Testis (tissue), 3 donors: ENCODE data around the gene TMEM182. TPM values are rescaled to one million over a fixed set of nuclear protein-coding genes. Genes with fewer than 3 reads are reported as not detected.

Experiments
- DNase-seq: peaks from one replicate; pipeline ENCODE4 v3.0.0-alpha.2; 2019
- H3K27ac ChIP-seq, 2 donors: fragments of 200-600 bp; sonication (generic); one replicate each; pipeline ENCODE4 v1.5.1; 2019
- H3K27me3 ChIP-seq: fragments of 200-600 bp; sonication (generic); one replicate; pipeline ENCODE4 v1.5.1; 2019
- H3K36me3 ChIP-seq: fragments of 200-600 bp; sonication (generic); one replicate; pipeline ENCODE4 v1.5.1; 2017; ENCODE audit warnings: low read depth; ENCODE audit errors: missing control alignments
- H3K4me1 ChIP-seq: fragments of 200-600 bp; sonication (generic); one replicate; pipeline ENCODE4 v1.5.1; 2019
- H3K4me3 ChIP-seq, 2 donors: fragments of 200-600 bp; sonication (generic); one replicate each; pipeline ENCODE4 v1.5.1; 2017 to 2019
- H3K9me3 ChIP-seq: fragments of 200-600 bp; sonication (generic); one replicate; pipeline ENCODE4 v1.5.1; 2017
- POLR2A ChIP-seq: fragments of 450-650 bp; IDR thresholded peaks from one replicate; pipeline ENCODE4 v1.6.1; 2017; ENCODE audit warnings: antibody characterized with exemption, mild to moderate bottlenecking, moderate library complexity
- WGBS, 2 donors: methylation state at CpG; one replicate each; pipeline ENCODE4 v1.1.5; 2018; 5-methylcytosine and 5-hydroxymethylcytosine counted together
- intact Hi-C: fragments of 100-400 bp; cut with DNase I; formaldehyde crosslinking; loops from one replicate; pipeline ENCODE4 v1.15.1; 2023; ENCODE audit warnings: low total_unique reads
- polyA plus RNA-seq: library from polyadenylated mRNA; stranded (reverse); fragments of 350-450 nt; fragmentation: Illumina TruSeq; extraction: RNeasy Lipid Tissue Mini Kit (QIAGEN cat#74804); gene quantifications from one replicate; pipeline ENCODE4 v1.2.3, GENCODE V29; 2014; ENCODE audit warnings: low read depth, low replicate concordance; ENCODE audit not compliant: insufficient read depth
- total RNA-seq, 2 donors: library from RNA; depleted of rRNA; stranded (reverse); fragments of >200 nt; gene quantifications; one replicate each; pipeline ENCODE4 v1.2.3, GENCODE V29; 2016
- TF ChIP-seq, protein P1 (sequence below), 3 experiments: fragments of 450-650 bp in 2 of 3; fragments of 200-600 bp in 1 of 3; sonication (generic) in 1 of 3; IDR thresholded peaks; one replicate each; pipeline ENCODE4 v1.5.1; 2016 to 2019; ENCODE audit warnings: antibody characterized with exemption in 3 of 3, mild to moderate bottlenecking in 2 of 3, moderate library complexity in 1 of 3

The TMEM182 gene
- total and polyA plus RNA-seq, 3 donors from 2014 or later, result 3.0 to 4.1 (median 3.6) TPM

DNA sequence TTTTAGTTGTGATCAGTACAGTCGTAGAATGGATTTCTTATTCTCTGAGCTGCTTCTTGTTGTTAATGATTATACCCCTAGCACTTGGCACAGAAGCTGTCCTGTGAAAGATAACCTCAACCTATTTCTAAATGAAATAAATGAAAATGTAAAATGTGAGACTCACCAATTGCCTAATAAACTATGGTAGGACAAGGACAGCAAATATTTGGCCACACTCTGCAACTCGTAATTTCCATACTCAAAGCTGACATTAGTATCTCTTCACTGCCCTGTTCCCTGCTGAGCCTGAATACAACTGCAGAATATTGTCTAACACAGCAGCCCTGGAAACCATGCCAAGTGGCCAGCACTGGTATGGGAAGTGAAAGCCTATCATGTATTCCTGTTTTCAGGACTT lies 34.5 kb downstream of the TMEM182 start:
- DNase-seq, result no peak
- intact Hi-C loops, result no loop called here
- Histone ChIP-seq H3K27me3 (no peaks in the 10 kb centered on the region), H3K36me3 (no peaks in the 10 kb centered on the region), H3K4me3 (no peak overlapping the region), H3K4me1 (no peaks in the 10 kb centered on the region), H3K9me3 (no peaks in the 10 kb centered on the region), H3K27ac (no peak overlapping the region)
- TF ChIP-seq, protein P1, sequence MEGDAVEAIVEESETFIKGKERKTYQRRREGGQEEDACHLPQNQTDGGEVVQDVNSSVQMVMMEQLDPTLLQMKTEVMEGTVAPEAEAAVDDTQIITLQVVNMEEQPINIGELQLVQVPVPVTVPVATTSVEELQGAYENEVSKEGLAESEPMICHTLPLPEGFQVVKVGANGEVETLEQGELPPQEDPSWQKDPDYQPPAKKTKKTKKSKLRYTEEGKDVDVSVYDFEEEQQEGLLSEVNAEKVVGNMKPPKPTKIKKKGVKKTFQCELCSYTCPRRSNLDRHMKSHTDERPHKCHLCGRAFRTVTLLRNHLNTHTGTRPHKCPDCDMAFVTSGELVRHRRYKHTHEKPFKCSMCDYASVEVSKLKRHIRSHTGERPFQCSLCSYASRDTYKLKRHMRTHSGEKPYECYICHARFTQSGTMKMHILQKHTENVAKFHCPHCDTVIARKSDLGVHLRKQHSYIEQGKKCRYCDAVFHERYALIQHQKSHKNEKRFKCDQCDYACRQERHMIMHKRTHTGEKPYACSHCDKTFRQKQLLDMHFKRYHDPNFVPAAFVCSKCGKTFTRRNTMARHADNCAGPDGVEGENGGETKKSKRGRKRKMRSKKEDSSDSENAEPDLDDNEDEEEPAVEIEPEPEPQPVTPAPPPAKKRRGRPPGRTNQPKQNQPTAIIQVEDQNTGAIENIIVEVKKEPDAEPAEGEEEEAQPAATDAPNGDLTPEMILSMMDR (IDR thresholded peaks at IDR 0.05), result no peak
- TF ChIP-seq POLR2A, result no peak
- 94 to 98% methylated on average over 2 of the region's 2 CpGs for WGBS, 2 donors

DNA sequence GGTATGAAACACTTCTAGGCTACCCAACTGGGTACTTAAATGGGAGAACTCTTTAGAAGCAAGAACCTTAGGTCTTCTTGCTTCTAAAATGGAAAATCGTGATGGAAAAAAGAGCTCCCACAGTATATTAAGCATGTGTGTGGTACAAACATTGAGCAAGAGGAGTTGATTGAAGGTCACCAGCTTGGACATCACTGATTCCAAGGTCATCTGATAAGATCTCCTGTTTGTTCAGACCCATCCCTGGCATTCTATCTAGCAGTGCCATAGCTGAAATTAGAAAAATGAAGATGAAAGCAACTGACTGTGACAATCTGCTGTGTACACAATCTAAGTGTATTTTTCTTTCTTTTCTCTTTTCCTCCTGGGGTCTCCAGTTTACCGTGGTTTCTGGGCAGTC lies 35.7 kb downstream of the TMEM182 start:
- WGBS, 2 donors, result 94 to 95% methylated on average over 2 of the region's 2 CpGs
- no peaks in the 10 kb centered on the region for H3K36me3 ChIP-seq
- intact Hi-C loops, result no loop called here
- no peaks in the 10 kb centered on the region for H3K9me3 ChIP-seq
- H3K4me3 ChIP-seq, result no peak overlapping the region
- no peak overlapping the region for H3K27ac ChIP-seq
- H3K4me1 ChIP-seq, result peaks cover 6% of the 10 kb centered on the region
- no peaks in the 10 kb centered on the region for H3K27me3 ChIP-seq
- no peak for DNase-seq
- no peak for TF ChIP-seq POLR2A
- TF ChIP-seq, protein P1 (IDR thresholded peaks at IDR 0.05), result no peak

DNA sequence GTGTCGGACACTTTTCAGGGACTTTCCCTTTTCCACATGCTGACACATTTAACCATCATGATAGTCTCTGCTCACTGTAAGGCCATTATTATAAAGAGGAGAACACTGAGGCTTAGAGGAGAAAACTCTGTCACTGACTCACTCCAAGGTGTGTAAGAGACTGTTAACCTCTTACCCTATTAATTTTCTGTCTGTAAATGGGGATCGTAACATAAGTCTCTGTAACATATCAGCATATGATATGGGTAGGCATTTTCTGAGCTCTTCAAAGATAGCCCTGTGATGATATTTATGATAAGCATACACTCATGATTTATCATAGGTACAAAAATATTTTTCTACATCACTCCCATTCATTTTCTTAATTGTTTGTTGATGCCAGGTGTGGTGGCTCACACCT lies 36.4 kb downstream of the TMEM182 start:
- H3K27me3 ChIP-seq, result no peaks in the 10 kb centered on the region
- TF ChIP-seq, protein P1 (IDR thresholded peaks at IDR 0.05), result no peak
- no peak for TF ChIP-seq POLR2A
- WGBS, 2 donors, result 97 to 98% methylated on average over 2 of the region's 2 CpGs
- intact Hi-C loops, result no loop called here
- H3K36me3 ChIP-seq, result no peaks in the 10 kb centered on the region
- no peak overlapping the region for H3K27ac ChIP-seq
- no peaks in the 10 kb centered on the region for H3K9me3 ChIP-seq
- DNase-seq, result no peak
- H3K4me3 ChIP-seq, result no peak overlapping the region
- H3K4me1 ChIP-seq, result peaks cover 6% of the 10 kb centered on the region

DNA sequence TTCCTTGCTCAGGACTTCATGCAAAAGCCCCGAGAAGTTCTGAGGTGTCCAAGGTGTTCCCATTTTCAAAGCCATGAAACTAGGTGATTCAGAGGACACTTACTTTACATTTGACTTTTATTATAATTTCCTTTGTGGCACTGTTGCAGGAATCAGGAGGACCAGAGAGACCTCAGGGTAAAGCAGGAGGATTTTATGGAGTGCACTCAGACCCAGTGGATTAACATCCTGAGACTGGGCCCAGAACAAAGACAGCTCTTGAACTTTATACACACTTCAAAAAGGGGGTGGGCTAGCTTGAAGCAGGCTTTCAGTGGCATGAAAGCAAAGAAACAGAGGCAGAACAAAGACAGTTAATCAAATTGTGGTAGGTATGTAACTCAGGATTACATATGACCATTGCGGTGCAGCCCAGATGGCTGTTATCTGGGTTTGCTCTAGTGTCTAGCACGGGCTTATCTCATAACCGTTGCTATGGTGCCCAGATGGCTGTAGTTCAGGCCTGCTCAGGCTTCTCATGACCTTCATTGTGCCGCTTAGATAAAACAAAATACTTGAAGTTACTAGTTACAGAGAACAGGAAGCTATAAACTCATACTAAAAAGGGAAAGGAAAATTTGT lies 39.4 kb downstream of the TMEM182 start:
- peak overlapping the region in 1 of 2 donors; percentile 42 for H3K27ac ChIP-seq
- H3K4me1 ChIP-seq, result peaks cover 6% of the 10 kb centered on the region
- H3K27me3 ChIP-seq, result no peaks in the 10 kb centered on the region
- intact Hi-C loops, result no loop called here
- no peaks in the 10 kb centered on the region for H3K9me3 ChIP-seq
- DNase-seq, result peak; percentile 83
- WGBS, 2 donors, result 56 to 62% methylated on average over 5 of the region's 5 CpGs
- no peak overlapping the region for H3K4me3 ChIP-seq
- no peaks in the 10 kb centered on the region for H3K36me3 ChIP-seq
- no peak for TF ChIP-seq POLR2A
- TF ChIP-seq, protein P1 (IDR thresholded peaks at IDR 0.05), result no peak
